Endometrium (tissue), 2 donors: Measurements from ENCODE around the gene SMIM31.

Source experiments
- FAIRE-seq: peaks from 2 replicates; lab custom pipeline; 2012; peaks lifted over from hg19 to GRCh38; lab: Jason Lieb, UNC
- donor health status: control.
- donor health status: control.

Gene SMIM31

GRCh38 chr4:164783976-164784375 lies 30.0 kb downstream of the SMIM31 start:
- FAIRE-seq, result peak; percentile 8

GRCh38 chr4:164789047-164789446 lies 35.1 kb downstream of the SMIM31 start:
- FAIRE-seq, result no peak

GRCh38 chr4:164790249-164790648 lies 36.3 kb downstream of the SMIM31 start:
- FAIRE-seq, result peak; percentile 98

GRCh38 chr4:164799410-164799809 lies 45.5 kb downstream of the SMIM31 start:
- no peak for FAIRE-seq

GRCh38 chr4:164800786-164801185 lies 46.9 kb downstream of the SMIM31 start:
- no peak for FAIRE-seq

- FAIRE-seq, result no peak
Measured at GRCh38 chr4:164802301-164802901, 48.5 kb downstream of the SMIM31 start.

GRCh38 chr4:164803702-164804101 lies 49.8 kb downstream of the SMIM31 start:
- FAIRE-seq, result no peak

GRCh38 chr4:164807611-164808010 lies 53.7 kb downstream of the SMIM31 start:
- no peak for FAIRE-seq

DNA sequence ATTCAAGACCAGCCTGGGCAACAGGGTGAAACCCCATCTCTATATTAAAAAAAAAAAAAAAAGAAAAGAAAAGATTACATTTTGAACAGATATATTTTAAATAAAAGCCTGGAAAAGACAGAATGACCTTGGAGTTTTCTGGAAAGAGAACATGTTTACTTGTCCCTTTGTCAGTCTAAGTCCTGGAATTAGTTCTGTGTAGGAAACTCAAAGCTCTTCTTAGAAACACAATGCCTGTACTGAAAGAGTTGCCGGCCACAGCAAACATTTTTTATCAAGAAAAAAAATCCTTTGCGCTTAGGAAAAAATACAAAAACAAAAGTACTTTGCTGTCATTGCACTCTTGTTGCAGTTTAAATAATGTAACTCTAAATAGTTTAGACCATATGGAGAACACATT lies 59.6 kb downstream of the SMIM31 start:
- peak; percentile 93 for FAIRE-seq

DNA sequence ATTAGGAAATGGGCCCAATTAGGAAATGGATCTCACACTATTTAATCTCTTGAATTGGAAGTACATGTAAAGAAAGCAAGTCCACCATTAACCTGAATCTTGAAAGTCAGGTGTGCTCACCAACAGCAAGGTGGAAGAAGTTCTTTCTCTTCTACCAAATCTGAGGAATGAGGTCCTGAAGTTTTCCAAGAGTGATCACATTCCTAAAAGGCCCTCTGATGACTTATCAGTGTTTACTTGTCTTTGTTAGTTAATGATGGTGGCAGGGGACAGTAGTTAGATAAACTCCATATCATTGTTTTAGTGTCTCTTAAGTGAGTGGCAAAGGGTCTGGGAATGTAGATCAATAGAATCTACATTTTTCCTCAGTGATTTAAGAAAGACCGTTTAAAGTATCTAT lies 61.8 kb downstream of the SMIM31 start:
- FAIRE-seq, result no peak

GRCh38 chr4:164819366-164819765 lies 65.4 kb downstream of the SMIM31 start:
- no peak for FAIRE-seq

- no peak for FAIRE-seq
Measured at GRCh38 chr4:164821711-164822110, 67.8 kb downstream of the SMIM31 start.

GRCh38 chr4:164824581-164824980 lies 70.7 kb downstream of the SMIM31 start:
- no peak for FAIRE-seq

GRCh38 chr4:164828955-164829354 lies 75.0 kb downstream of the SMIM31 start:
- FAIRE-seq, result no peak

DNA sequence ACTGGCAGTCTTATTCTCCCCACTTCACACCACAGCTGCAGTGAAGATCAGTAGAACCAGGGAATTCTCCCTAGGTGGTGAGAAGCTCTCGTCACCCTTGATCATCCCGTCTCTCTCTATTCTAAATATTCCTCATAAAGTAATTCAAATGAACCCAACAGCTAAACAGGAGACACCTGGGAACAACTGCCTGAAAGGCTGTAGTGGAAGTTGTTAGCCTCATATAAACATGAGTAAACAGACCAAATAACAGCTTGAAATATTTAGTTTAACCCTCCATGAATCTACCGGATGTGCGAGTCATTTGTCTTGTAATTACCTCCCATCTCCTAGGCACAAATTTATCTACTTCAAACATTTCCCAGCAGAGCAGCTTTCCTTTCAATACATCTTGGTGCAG lies 92.6 kb downstream of the SMIM31 start:
- FAIRE-seq, result no peak

- no peak for FAIRE-seq
Measured at GRCh38 chr4:164847016-164847415, 93.1 kb downstream of the SMIM31 start.

GRCh38 chr4:164847967-164848649 lies 94.2 kb downstream of the SMIM31 start:
- FAIRE-seq, result no peak
